HG03565 (cell line): ENCODE data around the gene NOS1.
"Not testable (repeated sequence)": the region's sequence is repeated elsewhere in the genome, so short reads cannot be mapped to it uniquely, and the experiment has no call there.

Experiments used
- ATAC-seq: cut with Tn5 transposase; IDR thresholded peaks from one replicate; pipeline ENCODE4 v1.9.1; 2021; ENCODE audit warnings: mild to moderate bottlenecking, moderate library complexity; ENCODE audit not compliant: unreplicated experiment

Gene NOS1

GRCh38 chr12:117279606-117280005 lies 81.8 kb downstream of the NOS1 start:
- ATAC-seq = no peak

GRCh38 chr12:117277875-117278274 lies 83.6 kb downstream of the NOS1 start:
- no peak for ATAC-seq

DNA sequence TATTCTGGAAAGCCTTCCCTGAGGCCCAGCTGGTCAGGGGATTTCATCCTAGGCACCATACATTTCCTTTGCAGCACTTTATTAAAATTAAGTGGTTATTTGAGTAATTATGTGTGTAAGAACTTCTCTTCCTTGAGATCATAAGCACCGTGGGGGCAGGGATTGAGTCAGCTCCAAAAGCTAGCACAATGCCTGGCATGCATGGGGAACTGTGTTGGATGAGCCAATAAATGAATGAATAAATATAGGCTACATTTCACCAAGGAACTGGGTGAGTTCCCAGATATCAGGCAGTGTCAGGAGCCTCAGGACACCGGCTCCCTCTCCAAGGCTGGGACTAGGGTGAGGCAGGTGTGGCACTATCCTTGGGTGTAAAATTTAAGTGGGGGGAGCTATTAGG lies 88.3 kb downstream of the NOS1 start:
- ATAC-seq = no peak

- no peak for ATAC-seq
Measured at GRCh38 chr12:117272690-117273089, 88.7 kb downstream of the NOS1 start.

DNA sequence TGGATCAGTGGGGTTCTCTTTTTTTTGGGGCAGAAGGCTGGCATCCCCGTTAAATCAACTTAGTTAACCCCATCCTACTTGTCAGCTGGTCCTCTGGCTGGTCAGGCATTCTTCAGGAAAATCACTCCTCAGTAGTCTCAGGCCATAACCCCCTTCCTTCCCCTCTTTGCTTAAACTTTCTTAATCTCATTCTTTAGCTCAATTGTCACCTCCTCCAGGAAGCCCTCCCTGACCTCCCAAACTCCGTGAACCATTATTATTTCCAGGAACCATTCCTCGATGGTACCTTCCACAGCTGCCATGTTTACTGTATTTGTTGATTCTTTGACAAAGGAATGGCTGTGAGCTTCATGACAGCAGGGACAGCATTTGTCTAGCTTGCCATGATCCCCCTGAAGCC lies 98.7 kb downstream of the NOS1 start:
- ATAC-seq = no peak

DNA sequence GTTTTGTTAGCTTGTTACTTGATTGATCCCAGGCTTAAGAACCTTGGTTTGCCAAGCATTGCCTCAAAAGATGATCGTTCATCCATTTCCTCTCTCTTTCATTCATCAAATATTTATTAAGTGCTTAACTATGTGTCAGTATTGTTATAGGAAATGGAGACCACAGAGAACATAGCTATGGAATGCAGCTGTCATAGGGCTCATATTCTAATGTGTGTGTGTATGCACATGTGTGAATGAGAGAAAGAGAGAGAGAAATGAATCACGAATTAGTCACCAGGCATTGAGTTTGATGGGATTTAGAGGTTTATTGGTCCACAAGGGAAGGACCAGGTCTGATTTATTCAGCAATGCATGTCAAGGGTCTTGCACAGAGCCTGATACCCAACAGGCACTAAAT lies 100.2 kb downstream of the NOS1 start:
- no peak for ATAC-seq

- no peak for ATAC-seq
Measured at GRCh38 chr12:117255386-117255785, 106.0 kb downstream of the NOS1 start.

DNA sequence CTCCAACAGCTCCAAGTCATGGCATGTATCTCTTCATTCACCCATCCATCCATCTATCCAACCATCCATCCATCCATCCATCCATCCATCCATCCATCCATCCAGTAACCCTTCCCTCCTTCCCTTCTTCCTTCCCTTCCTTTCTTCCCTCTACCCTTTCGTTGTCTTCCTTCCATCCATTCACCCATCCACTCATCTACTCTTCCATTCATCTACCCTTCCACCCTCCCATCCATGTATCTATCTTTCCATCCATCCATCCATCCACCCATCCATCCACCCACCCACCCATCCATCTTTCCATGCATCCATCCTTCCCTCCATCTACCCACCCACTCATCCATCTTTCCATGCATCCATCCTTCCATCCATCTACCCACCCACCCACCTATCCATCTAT lies 117.9 kb downstream of the NOS1 start:
- no peak for ATAC-seq

DNA sequence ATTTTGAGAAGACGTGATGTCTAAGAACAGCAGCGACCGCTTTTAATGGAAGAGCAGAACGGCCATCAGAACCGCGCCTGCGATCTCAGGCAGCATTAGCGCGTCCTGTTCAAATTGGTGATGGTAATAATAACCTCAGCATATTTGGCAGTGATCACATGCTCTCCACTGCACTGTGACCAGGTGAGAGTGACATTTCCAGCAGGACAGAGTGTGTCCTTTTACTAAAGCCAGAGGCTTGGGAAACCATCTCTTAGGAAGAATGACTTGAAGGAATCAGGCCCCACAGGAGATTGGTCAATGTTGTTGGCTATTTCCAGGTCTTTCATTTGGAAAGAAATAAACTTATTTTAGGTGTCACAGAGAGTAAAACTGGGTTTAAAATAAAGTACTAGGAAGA lies 119.7 kb downstream of the NOS1 start:
- ATAC-seq = no peak

DNA sequence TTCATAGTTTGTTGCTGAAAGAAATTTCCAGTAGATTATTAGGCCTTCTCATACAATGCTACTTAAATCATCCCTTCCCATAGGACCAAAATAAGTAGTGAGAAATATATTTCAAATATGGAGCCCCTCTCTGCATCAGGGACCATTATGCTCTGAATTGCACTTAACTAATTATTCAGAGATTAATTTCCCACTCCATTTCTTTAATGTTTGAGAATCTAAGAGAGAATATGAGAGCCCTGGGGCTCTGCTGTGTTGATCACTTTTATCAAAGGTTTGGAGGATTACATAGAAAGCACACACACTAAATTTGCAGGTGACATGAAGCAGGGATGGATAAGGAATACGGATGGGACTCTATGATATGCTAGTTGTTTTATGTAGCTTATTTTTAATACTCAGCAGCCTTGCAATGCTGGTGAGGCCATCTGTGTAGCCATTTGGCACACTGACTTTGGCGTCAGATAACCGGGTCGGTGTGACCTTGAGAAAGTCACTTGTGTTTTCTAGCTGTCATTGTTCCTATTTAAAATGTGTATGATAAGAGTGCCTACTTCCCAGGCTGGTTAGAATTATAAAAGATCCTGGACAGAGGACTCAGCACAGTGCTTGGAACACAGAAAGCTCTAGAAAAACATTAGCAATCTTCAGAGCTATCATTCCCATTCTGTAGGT lies 121.2 kb downstream of the NOS1 start:
- ATAC-seq = no peak

DNA sequence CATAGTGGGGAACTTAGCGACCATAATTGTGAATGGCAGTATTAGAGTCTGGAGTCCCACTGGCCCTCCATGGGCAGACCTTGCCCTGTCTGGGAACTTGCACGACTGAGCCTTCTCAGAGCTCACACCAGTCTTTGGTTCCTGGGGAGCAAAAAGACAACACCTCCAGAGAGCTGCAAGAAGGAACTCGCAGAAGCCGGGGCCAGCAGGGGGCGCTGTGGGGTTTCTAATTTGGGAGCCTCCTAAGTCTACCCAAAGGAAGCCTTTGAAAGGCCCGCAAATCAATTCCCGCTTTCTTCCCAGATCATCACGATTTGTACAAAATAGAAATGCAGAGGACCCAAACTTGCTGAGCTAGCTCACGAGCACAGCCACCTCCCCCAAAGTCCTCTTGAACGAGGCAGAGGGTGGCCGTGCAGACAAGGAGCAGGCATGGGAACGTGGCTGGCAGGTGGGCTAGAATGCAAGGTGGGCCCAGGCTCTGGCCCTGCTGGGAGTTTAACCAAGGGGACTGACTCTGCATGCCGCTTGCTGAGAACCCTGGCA lies 124.9 kb downstream of the NOS1 start:
- ATAC-seq = no peak

- ATAC-seq = no peak
Measured at GRCh38 chr12:117235261-117235660, 126.2 kb downstream of the NOS1 start.

DNA sequence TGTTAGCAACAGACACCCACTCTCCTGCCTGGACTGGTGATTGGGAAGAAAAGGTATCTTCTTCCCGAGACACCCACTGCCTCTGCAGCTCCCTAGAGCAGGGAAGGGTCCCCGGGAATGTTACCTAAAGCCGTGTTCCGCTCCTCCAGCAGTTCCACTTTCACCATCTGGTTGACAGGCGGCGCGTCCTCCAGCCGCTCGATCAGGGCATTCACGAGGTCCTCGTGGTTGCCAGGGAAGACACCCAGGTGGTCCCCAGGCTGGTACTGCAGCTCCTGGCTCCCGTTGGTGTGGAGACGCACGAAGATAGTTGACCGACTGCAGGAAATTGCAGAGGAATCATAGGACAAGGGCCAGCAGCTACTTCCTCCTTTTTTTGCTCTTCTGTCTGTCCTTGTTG lies 127.0 kb downstream of the NOS1 start:
- ATAC-seq = no peak

DNA sequence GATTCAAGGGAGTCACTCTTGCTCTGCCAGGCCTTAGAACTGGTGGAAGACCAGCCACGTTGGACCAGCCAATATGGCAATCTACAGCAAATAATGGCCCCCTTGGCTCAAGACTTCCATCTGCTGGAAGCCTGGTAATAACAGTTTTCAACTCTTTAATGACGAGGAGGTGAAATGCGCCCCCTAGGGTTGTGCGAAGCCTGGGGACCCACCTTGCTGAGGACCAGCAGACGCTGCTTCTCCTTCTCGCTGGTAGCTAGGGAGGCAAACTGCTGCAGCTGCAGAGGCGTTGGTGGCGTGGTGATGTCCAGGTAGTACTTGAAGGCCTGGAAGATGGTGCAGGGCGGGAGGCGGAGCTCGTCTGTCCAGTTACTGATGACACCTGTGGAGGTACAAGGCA lies 129.7 kb downstream of the NOS1 start:
- no peak for ATAC-seq

DNA sequence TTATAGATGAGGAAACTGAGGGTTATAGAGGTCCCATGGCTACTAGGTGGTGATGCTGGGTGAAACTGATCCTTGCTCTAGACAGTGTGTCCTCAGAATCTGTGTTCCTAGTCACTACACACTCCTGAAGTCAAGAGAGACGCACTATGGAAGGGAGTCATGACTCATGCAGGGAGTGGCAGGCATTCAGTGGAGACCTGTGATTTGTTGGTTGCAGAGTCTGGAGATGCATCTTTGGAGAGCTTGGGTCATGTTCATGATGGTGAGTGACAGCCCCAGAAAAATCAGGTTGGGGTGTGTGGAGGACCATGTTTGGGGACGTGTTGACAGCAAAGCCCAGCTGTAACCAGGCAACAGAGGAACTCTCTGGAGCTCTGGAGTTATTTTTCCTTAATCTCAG lies 133.2 kb downstream of the NOS1 start:
- no peak for ATAC-seq

GRCh38 chr12:117227000-117227653 lies 134.3 kb downstream of the NOS1 start:
- no peak for ATAC-seq

GRCh38 chr12:117226505-117226904 lies 134.9 kb downstream of the NOS1 start:
- ATAC-seq = no peak

DNA sequence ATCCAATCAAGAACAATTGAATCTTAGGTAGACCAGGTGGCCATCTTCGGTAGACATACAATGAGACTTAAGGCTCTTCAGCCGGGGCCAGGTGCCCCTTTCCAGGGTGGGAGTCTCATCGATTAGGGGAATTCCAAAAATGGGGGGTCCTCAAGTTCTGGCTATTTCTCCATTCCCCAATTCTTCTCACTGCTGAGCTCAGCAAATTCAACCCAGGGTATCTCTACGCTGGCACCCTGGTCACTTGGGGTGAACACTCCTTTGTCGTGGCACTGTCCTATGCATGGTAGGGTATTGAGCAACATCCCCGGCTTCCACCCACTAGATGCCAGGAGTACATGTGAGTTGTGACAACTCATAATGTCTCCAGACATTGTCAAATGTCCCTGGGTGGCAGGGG lies 136.2 kb downstream of the NOS1 start:
- ATAC-seq = no peak

- ATAC-seq = not testable (repeated sequence)
Measured at GRCh38 chr12:117220947-117221346, 140.5 kb downstream of the NOS1 start.

- ATAC-seq = no peak
Measured at GRCh38 chr12:117218149-117218548, 143.3 kb downstream of the NOS1 start.

GRCh38 chr12:117216686-117217085 lies 144.7 kb downstream of the NOS1 start:
- ATAC-seq = no peak

DNA sequence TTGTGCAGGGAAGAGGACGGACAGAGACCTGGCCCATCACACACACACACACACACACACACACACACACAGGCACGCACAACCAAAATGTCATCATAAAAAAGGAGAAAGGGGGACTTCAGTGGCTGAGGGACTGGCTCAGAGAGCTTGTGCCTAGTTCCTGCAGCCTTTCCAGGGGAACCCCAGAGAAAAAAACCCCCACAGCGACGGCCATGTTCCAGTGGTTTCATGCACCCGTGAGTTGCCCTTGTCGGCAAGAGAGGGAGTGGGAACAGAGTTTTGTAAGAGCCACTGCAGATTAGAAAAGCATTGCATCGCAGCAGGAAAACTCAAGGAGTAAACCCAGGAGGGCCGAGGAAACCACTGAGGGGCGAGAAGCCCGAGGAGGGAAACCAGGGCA lies 146.6 kb downstream of the NOS1 start:
- ATAC-seq = no peak
